H9 (cell line): Measurements from ENCODE around the gene MED13L. TPM values are rescaled to one million over a fixed set of nuclear protein-coding genes. Genes with fewer than 3 reads are reported as not detected.

Source experiments
- DNase-seq: peaks from one replicate; pipeline ENCODE4 v3.0.0-alpha.2; 2017
- H2AFZ ChIP-seq: one replicate; pipeline ENCODE4 v1.6.1; 2013; ENCODE audit warnings: mild to moderate bottlenecking, low read length, control low read depth, moderate library complexity
- H2AK5ac ChIP-seq: 2 replicates; pipeline ENCODE4 v1.6.1; 2013; ENCODE audit warnings: low read length, control low read depth, mixed read lengths; ENCODE audit not compliant: insufficient read length
- H2BK120ac ChIP-seq: one replicate; pipeline ENCODE4 v1.6.1; 2013; ENCODE audit warnings: low read depth, mild to moderate bottlenecking, low read length, control low read depth, inconsistent platforms; ENCODE audit not compliant: poor library complexity, severe bottlenecking
- H2BK12ac ChIP-seq: 2 replicates; pipeline ENCODE4 v1.6.1; 2013; ENCODE audit warnings: low read length, control low read depth, mixed read lengths, low read depth; ENCODE audit not compliant: insufficient read length
- H2BK15ac ChIP-seq: 2 replicates; pipeline ENCODE4 v1.6.1; 2013; ENCODE audit warnings: low read depth, low read length, control low read depth
- H2BK20ac ChIP-seq: one replicate; pipeline ENCODE4 v1.6.1; 2013; ENCODE audit warnings: low read depth, mild to moderate bottlenecking, low read length, control low read depth, inconsistent platforms; ENCODE audit not compliant: poor library complexity, severe bottlenecking
- H2BK5ac ChIP-seq: 2 replicates; pipeline ENCODE4 v1.6.1; 2013; ENCODE audit warnings: low read length, control low read depth, mixed read lengths; ENCODE audit not compliant: insufficient read length
- H3K14ac ChIP-seq: 2 replicates; pipeline ENCODE4 v1.6.1; 2013; ENCODE audit warnings: low read length, control low read depth; ENCODE audit not compliant: insufficient read depth
- H3K18ac ChIP-seq: 2 replicates; pipeline ENCODE4 v1.6.1; 2013; ENCODE audit warnings: low read depth, mild to moderate bottlenecking, mixed read lengths, low read length, control low read depth; ENCODE audit not compliant: insufficient read length
- H3K23ac ChIP-seq: 2 replicates; pipeline ENCODE4 v1.6.1; 2013; ENCODE audit warnings: low read length, control low read depth, mixed read lengths, low read depth; ENCODE audit not compliant: insufficient read length
- H3K23me2 ChIP-seq: 2 replicates; pipeline ENCODE4 v1.6.1; 2013; ENCODE audit warnings: low read depth, mild to moderate bottlenecking, mixed read lengths, low read length, control low read depth; ENCODE audit not compliant: insufficient read length, poor library complexity, severe bottlenecking
- H3K27ac ChIP-seq: 2 replicates; pipeline ENCODE4 v1.5.1; 2013; ENCODE audit warnings: low read length, control low read depth, mixed read lengths, low read depth; ENCODE audit not compliant: insufficient read length
- H3K27me3 ChIP-seq: 2 replicates; pipeline ENCODE4 v1.6.1; 2013; ENCODE audit warnings: low read length, control low read depth, inconsistent platforms; ENCODE audit not compliant: insufficient read depth
- H3K4ac ChIP-seq: 2 replicates; pipeline ENCODE4 v1.6.1; 2013; ENCODE audit warnings: low read depth, mild to moderate bottlenecking, control low read depth, inconsistent platforms, low read length, moderate library complexity
- H3K4me1 ChIP-seq: 2 replicates; pipeline ENCODE4 v1.6.1; 2013; ENCODE audit warnings: low read length, control low read depth, inconsistent platforms; ENCODE audit not compliant: insufficient read depth
- H3K4me2 ChIP-seq: 2 replicates; pipeline ENCODE4 v1.6.1; 2013; ENCODE audit warnings: low read length, control low read depth, mixed read lengths; ENCODE audit not compliant: insufficient read length, insufficient read depth
- H3K56ac ChIP-seq: 2 replicates; pipeline ENCODE4 v1.6.1; 2013; ENCODE audit warnings: low read depth, mild to moderate bottlenecking, mixed read lengths, low read length, control low read depth; ENCODE audit not compliant: insufficient read length
- H3K79me1 ChIP-seq: 2 replicates; pipeline ENCODE4 v1.6.1; 2013; ENCODE audit warnings: low read depth, mild to moderate bottlenecking, moderate library complexity, low read length, control low read depth, inconsistent platforms; ENCODE audit not compliant: insufficient read depth, poor library complexity, severe bottlenecking
- H3K79me2 ChIP-seq: 2 replicates; pipeline ENCODE4 v1.6.1; 2013; ENCODE audit warnings: low read length, control low read depth, inconsistent platforms; ENCODE audit not compliant: insufficient read depth
- H3K9ac ChIP-seq: 2 replicates; pipeline ENCODE4 v1.6.1; 2013; ENCODE audit warnings: low read length, control low read depth, mixed read lengths; ENCODE audit not compliant: insufficient read length; ENCODE audit errors: extremely low read depth
- H3K9me3 ChIP-seq: one replicate; pipeline ENCODE4 v1.6.1; 2013; ENCODE audit warnings: low read depth, low read length, inconsistent platforms; ENCODE audit not compliant: control insufficient read depth
- H3T11ph ChIP-seq: one replicate; pipeline ENCODE4 v1.6.1; 2013; ENCODE audit warnings: mild to moderate bottlenecking, low read length, control low read depth, inconsistent platforms
- H4K20me1 ChIP-seq: one replicate; pipeline ENCODE4 v1.6.1; 2013; ENCODE audit not compliant: control insufficient read depth, insufficient read length, insufficient read depth
- H4K5ac ChIP-seq: 2 replicates; pipeline ENCODE4 v1.6.1; 2013; ENCODE audit warnings: low read depth, mild to moderate bottlenecking, mixed read lengths, low read length, control low read depth; ENCODE audit not compliant: insufficient read length
- H4K8ac ChIP-seq: replicated peaks from 2 replicates; pipeline ENCODE4 v1.6.1; 2013; ENCODE audit warnings: low read length, control low read depth, mixed read lengths, low read depth; ENCODE audit not compliant: insufficient read length
- H4K91ac ChIP-seq: 2 replicates; pipeline ENCODE4 v1.6.1; 2013; ENCODE audit warnings: low read depth, mild to moderate bottlenecking, moderate library complexity, mixed read lengths, low read length, control low read depth; ENCODE audit not compliant: insufficient read length
- H3K27ac Mint-ChIP-seq, 3 experiments: 2 replicates in 2 of 3; 3 replicates in 1 of 3; pipeline ENCODE4 v1.8.0; 2020 to 2021; ENCODE audit warnings: mixed read lengths in 3 of 3, mild to moderate bottlenecking in 1 of 3, moderate library complexity in 1 of 3
- H3K27me3 Mint-ChIP-seq: 2 replicates; pipeline ENCODE4 v1.8.0; 2021; ENCODE audit warnings: low read depth, mild to moderate bottlenecking, moderate library complexity, mixed read lengths
- H3K36me3 Mint-ChIP-seq, 3 experiments: 2 replicates in 2 of 3; 3 replicates in 1 of 3; pipeline ENCODE4 v1.8.0; 2020 to 2021; ENCODE audit warnings: low read depth in 3 of 3, mixed read lengths in 3 of 3; ENCODE audit not compliant: insufficient read depth in 1 of 3
- H3K4me1 Mint-ChIP-seq, 2 experiments: 2 replicates each; pipeline ENCODE4 v1.8.0; 2020; ENCODE audit warnings: mixed read lengths in 2 of 2
- H3K4me3 Mint-ChIP-seq, 2 experiments: 2 replicates in 1 of 2; 3 replicates in 1 of 2; pipeline ENCODE4 v1.8.0; 2020 to 2021; ENCODE audit warnings: mild to moderate bottlenecking in 2 of 2, mixed read lengths in 2 of 2, moderate library complexity in 1 of 2
- H3K9me3 Mint-ChIP-seq, 2 experiments: 2 replicates in 1 of 2; 3 replicates in 1 of 2; pipeline ENCODE4 v1.8.0; 2020; ENCODE audit warnings: mild to moderate bottlenecking in 2 of 2, mixed read lengths in 2 of 2, moderate library complexity in 1 of 2
- CTCF ChIP-seq: fragments of 200-600 bp; sonication (generic); conservative IDR thresholded peaks from 3 replicates; pipeline ENCODE4 v1.8.0; 2021; ENCODE audit warnings: antibody characterized with exemption, mild to moderate bottlenecking
- WGBS: extraction: QIAGEN DNeasy Blood & Tissue Kit; methylation state at CpG from one replicate; pipeline ENCODE4 v1.1.7; 2013; ENCODE audit warnings: missing lambda C conversion rate, low lambda C conversion rate, mixed read lengths; ENCODE audit not compliant: insufficient read length; ENCODE audit errors: extremely low coverage; 5-methylcytosine and 5-hydroxymethylcytosine counted together
- total RNA-seq: library from RNA; stranded (reverse); gene quantifications from 2 replicates; pipeline ENCODE4 v1.2.1, GENCODE V29; 2021

The MED13L gene
- total RNA-seq, 1 experiment from 2014 or later: 52.4 TPM

GRCh38 chr12:116299064-116299463 is 21.6 kb upstream of the MED13L start:
- Histone ChIP-seq H3K4me2 (no peak overlapping the region), H2BK5ac (no peak overlapping the region), H3K9me3 (no peaks in the 10 kb centered on the region), H2AK5ac (no peak overlapping the region), H4K20me1 (no peaks in the 10 kb centered on the region), H3K4ac (no peak overlapping the region), H3K4me1 (peaks cover 3% of the 10 kb centered on the region; the same call in 1 of the 2 replicates), H2BK120ac (no peak overlapping the region), H3K14ac (no peak overlapping the region), H3K23me2 (no peaks in the 10 kb centered on the region), H3K23ac (no peak overlapping the region), H2BK20ac (no peak overlapping the region), H4K5ac (no peak overlapping the region), H2BK15ac (no peak overlapping the region), H3K56ac (no peak overlapping the region), H4K91ac (no peak overlapping the region), H3K9ac (no peak overlapping the region), H3K79me2 (no peaks in the 10 kb centered on the region), H3K18ac (no peak overlapping the region), H3K79me1 (no peaks in the 10 kb centered on the region), H2AFZ (no peak overlapping the region), H4K8ac (no peak overlapping the region), H2BK12ac (no peak overlapping the region), H3K27me3 (no peaks in the 10 kb centered on the region), H3K27ac (no peak overlapping the region), H3T11ph (no peak overlapping the region)
- TF ChIP-seq CTCF: peak; percentile 14; the same call in 1 of the 3 replicates
- peaks cover 29 to 46% of the 10 kb centered on the region in 2 experiments for H3K4me1 Mint-ChIP-seq
- DNase-seq: no peak
- no CpG with 5 or more reads among the region's 2 CpGs for WGBS
- H3K27ac Mint-ChIP-seq: no peak overlapping the region; a peak in 2 of 7 replicates
- no peaks in the 10 kb centered on the region for H3K36me3 Mint-ChIP-seq
- H3K9me3 Mint-ChIP-seq: peaks cover 0 to 4% of the 10 kb centered on the region in 2 experiments; a peak in 3 of 5 replicates
- no peak overlapping the region for H3K4me3 Mint-ChIP-seq
- no peaks in the 10 kb centered on the region; the same call in 1 of the 2 replicates for H3K27me3 Mint-ChIP-seq
